OCI-LY1 (cell line): ENCODE results near the gene HLA-DQB2.

Experiments
- EZH2 ChIP-seq: fragments of 200-600 bp; sonication (generic), shearing (Covaris generic); IDR thresholded peaks from 2 replicates; pipeline ENCODE4 v1.8.0; 2017; ENCODE audit warnings: borderline replicate concordance, mixed run types, mild to moderate bottlenecking, antibody characterized with exemption, low read length, moderate library complexity, mixed read lengths
- TF ChIP-seq, protein P1 (sequence below): fragments of 200-600 bp; sonication (generic), shearing (Covaris generic); IDR thresholded peaks from 2 replicates; pipeline ENCODE4 v1.5.1; 2017; ENCODE audit warnings: mild to moderate bottlenecking, antibody characterized with exemption, low read length, moderate library complexity, mixed read lengths

DNA sequence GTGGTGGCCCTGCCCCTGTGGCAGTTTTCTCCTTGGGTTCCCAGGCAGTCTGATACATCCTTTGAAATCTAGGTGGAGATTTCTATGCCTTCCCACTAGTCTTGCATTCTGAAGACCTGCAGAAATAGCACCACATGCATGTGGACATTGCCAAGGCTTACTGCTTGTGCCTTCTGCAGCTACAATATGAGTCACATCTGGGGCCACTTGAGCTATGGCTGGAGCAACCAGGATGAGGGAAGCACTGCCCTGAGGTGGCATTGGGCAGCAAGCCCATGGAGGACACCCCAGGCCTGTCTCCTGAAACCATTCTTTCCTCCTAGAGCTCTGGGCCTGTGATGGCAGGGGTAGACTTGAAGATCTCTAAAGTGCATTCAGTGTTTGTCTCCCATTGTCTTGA is 15.7 kb upstream of the HLA-DQB2 start:
- TF ChIP-seq EZH2 = no peak
- TF ChIP-seq, protein P1, sequence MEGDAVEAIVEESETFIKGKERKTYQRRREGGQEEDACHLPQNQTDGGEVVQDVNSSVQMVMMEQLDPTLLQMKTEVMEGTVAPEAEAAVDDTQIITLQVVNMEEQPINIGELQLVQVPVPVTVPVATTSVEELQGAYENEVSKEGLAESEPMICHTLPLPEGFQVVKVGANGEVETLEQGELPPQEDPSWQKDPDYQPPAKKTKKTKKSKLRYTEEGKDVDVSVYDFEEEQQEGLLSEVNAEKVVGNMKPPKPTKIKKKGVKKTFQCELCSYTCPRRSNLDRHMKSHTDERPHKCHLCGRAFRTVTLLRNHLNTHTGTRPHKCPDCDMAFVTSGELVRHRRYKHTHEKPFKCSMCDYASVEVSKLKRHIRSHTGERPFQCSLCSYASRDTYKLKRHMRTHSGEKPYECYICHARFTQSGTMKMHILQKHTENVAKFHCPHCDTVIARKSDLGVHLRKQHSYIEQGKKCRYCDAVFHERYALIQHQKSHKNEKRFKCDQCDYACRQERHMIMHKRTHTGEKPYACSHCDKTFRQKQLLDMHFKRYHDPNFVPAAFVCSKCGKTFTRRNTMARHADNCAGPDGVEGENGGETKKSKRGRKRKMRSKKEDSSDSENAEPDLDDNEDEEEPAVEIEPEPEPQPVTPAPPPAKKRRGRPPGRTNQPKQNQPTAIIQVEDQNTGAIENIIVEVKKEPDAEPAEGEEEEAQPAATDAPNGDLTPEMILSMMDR = no peak
